HepG2 (cell line): ENCODE data around the gene NAA35. TPM values are rescaled to one million over a fixed set of nuclear protein-coding genes. Genes with fewer than 3 reads are reported as not detected.

Source experiments
- ATAC-seq: fragments of 200-7000 bp; cut with Tn5 transposase; 3 replicates; pipeline ENCODE4 v1.9.1; 2020; ENCODE audit warnings: mild to moderate bottlenecking, moderate library complexity
- BruUV-seq: library from RNA; stranded (reverse); fragments of 400-500 nt; replicated peaks from 2 replicates; lab custom pipeline; 2021; lab: Mats Ljungman, UMichigan
- CTCF ChIA-PET: fragments of 300-600 bp; formaldehyde crosslinking; extraction: SDS; loops from one replicate; lab custom pipeline; 2021; ENCODE audit warnings: low total read pairs, inconsistent platforms, low intra/inter-chr PET ratio; lab: Yijun Ruan, JAX
- POLR2A ChIA-PET: fragments of 350-600 bp; sonication (Branson Sonifier 250); formaldehyde crosslinking; loops from one replicate; lab custom pipeline; 2020; ENCODE audit warnings: antibody characterized with exemption, inconsistent platforms; lab: Yijun Ruan, JAX
- DNase-seq: peaks from one replicate; pipeline ENCODE4 v3.0.0-alpha.2; 2015; ENCODE audit warnings: low spot score
- FAIRE-seq: peaks from 3 replicates; lab custom pipeline; 2011; peaks lifted over from hg19 to GRCh38; lab: Jason Lieb, UNC
- H2AFZ ChIP-seq: one replicate; pipeline ENCODE4 v1.6.1; 2011; ENCODE audit warnings: low read length, inconsistent platforms
- H3K27ac ChIP-seq: fragments of 300-600 bp; 3 replicates; pipeline ENCODE4 v1.8.0; 2011; ENCODE audit warnings: mixed run types, mild to moderate bottlenecking, mixed read lengths, low read length, inconsistent platforms; ENCODE audit not compliant: insufficient read depth; ENCODE audit errors: extremely low read length
- H3K27me3 ChIP-seq, 2 experiments: fragments of 200-600 bp in 1 of 2; 2 replicates in 1 of 2; 3 replicates in 1 of 2; pipeline versions ENCODE4 v1.6.0 to v1.8.0; 2011; ENCODE audit warnings: low read length in 2 of 2, mild to moderate bottlenecking in 2 of 2, moderate library complexity in 2 of 2, inconsistent platforms in 1 of 2; ENCODE audit not compliant: insufficient read depth in 2 of 2, control insufficient read depth in 1 of 2
- H3K36me3 ChIP-seq, 2 experiments: fragments of 200-600 bp in 1 of 2; replicated peaks in 1 of 2; 2 replicates in 1 of 2; 3 replicates in 1 of 2; pipeline versions ENCODE4 v1.5.1 to v1.8.0; 2011; ENCODE audit warnings: low read length in 2 of 2, inconsistent platforms in 1 of 2; ENCODE audit not compliant: insufficient read depth in 2 of 2, control insufficient read depth in 1 of 2
- H3K4me1 ChIP-seq: 2 replicates; pipeline ENCODE4 v1.5.1; 2012; ENCODE audit warnings: low read length, inconsistent platforms; ENCODE audit not compliant: insufficient read depth
- H3K4me2 ChIP-seq: 2 replicates; pipeline ENCODE4 v1.6.0; 2011; ENCODE audit warnings: low read depth, low read length, inconsistent platforms
- H3K4me3 ChIP-seq, 3 experiments: fragments of 200-600 bp in 1 of 3; sonication (generic), shearing (Covaris generic) in 1 of 3; replicated peaks in 1 of 3; 2 replicates each; pipeline ENCODE4 v1.5.1; 2011 to 2016; ENCODE audit warnings: low read length in 3 of 3, inconsistent platforms in 2 of 3, low read depth in 2 of 3, mild to moderate bottlenecking in 2 of 3, control low read depth in 1 of 3, mixed read lengths in 1 of 3; ENCODE audit not compliant: insufficient read depth in 1 of 3
- H3K79me2 ChIP-seq: one replicate; pipeline ENCODE4 v1.6.1; 2011; ENCODE audit warnings: low read length, inconsistent platforms; ENCODE audit not compliant: insufficient read depth
- H3K9ac ChIP-seq: 2 replicates; pipeline ENCODE4 v1.6.0; 2011; ENCODE audit warnings: mild to moderate bottlenecking, low read depth, low read length, inconsistent platforms; ENCODE audit not compliant: insufficient read depth
- H3K9me3 ChIP-seq: 2 replicates; pipeline ENCODE4 v1.5.1; 2012; ENCODE audit warnings: mild to moderate bottlenecking, low read length
- H4K20me1 ChIP-seq: 2 replicates; pipeline ENCODE4 v1.6.0; 2011; ENCODE audit warnings: inconsistent platforms, mild to moderate bottlenecking, low read length, moderate library complexity; ENCODE audit not compliant: insufficient read depth
- KAT8 ChIP-seq: IDR thresholded peaks from 2 replicates; pipeline ENCODE4 v1.6.1; 2016; ENCODE audit warnings: missing genetic modification reagents, missing compliant biosample characterization
- SP5 ChIP-seq: IDR thresholded peaks from 2 replicates; pipeline ENCODE4 v1.6.1; 2016; ENCODE audit warnings: low read depth, borderline replicate concordance
- ZNF30 ChIP-seq: sonication (generic); formaldehyde crosslinking; IDR thresholded peaks from 2 replicates; pipeline ENCODE4 v1.5.0; 2020; ENCODE audit warnings: mild to moderate bottlenecking, missing genetic modification reagents
- WGBS: methylation state at CpG from one replicate; pipeline ENCODE4 v1.1.6; 2017; ENCODE audit warnings: low lambda C conversion rate; 5-methylcytosine and 5-hydroxymethylcytosine counted together
- in situ Hi-C: cut with HindIII; loops from 2 replicates; pipeline ENCODE4 v1.10.0; 2017; ENCODE audit warnings: low pct_unique_long_range_greater_than_20kb; ENCODE audit not compliant: extremely low pct_ligation_motif_present
- intact Hi-C: fragments of 100-400 bp; cut with micrococcal nuclease; formaldehyde crosslinking; loops from one replicate; pipeline ENCODE4 v1.10.0; 2022; ENCODE audit not compliant: unreplicated experiment
- polyA plus RNA-seq, 8 experiments: library from polyadenylated mRNA; depleted of rRNA in 3 of 8; stranded (reverse) in 7 of 8; unstranded in 1 of 8; fragments of >200 nt; fragmentation: Illumina TruSeq in 4 of 8; extraction: Trizol in 4 of 8; gene quantifications; 2 replicates each; pipeline versions ENCODE4 v1.2.1 to v1.2.3, GENCODE V29; 2011 to 2016; ENCODE audit warnings: low read depth in 4 of 8, missing spikeins in 1 of 8, mixed read lengths in 1 of 8; ENCODE audit not compliant: insufficient read depth in 1 of 8
- total RNA-seq, 5 experiments: library from RNA; depleted of rRNA; stranded (reverse); fragments of >200 nt; fragmentation: Illumina TruSeq; extraction: Trizol; gene quantifications; 2 replicates each; pipeline ENCODE4 v1.2.3, GENCODE V29; 2016; ENCODE audit warnings: low read depth in 1 of 5
- TF ChIP-seq, protein P1 (sequence below): sonication (generic); formaldehyde crosslinking; IDR thresholded peaks from 2 replicates; pipeline ENCODE4 v1.5.0; 2020; ENCODE audit warnings: missing genetic modification reagents, mild to moderate bottlenecking, borderline replicate concordance
- TF ChIP-seq, protein P2 (sequence below): fragments of 450-650 bp; IDR thresholded peaks from 2 replicates; pipeline ENCODE4 v1.6.1; 2016

The NAA35 gene
- total and polyA plus RNA-seq, 2 of the 13 experiments (the other 11 are each of a cell fraction or from before 2014, with no cell fraction given), result 21.6 to 28.9 TPM

DNA sequence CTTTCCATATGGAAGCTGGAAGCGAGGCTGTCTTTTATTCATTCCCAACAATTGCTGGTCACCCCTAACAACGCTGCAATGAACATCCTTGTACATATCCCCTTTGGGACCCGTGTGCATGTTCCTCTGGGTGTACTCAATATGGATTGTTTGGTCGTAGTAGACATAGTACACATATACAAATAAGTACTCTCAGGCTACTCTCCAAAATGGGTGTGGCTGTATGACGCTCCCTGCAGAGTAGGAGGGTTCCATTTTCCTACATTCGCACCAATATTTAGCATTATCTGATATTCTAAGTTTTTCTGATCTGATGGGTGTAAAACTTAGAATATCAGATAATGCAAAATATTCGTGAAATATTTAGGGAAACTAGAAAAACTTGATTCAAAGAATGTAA is 23.2 kb upstream of the NAA35 start:
- no peak overlapping the region for H3K4me2 ChIP-seq
- no peaks in the 10 kb centered on the region for H3K36me3 ChIP-seq
- H4K20me1 ChIP-seq, result no peaks in the 10 kb centered on the region
- ATAC-seq, result no peak
- 37% methylated on average over 7 of the region's 7 CpGs for WGBS
- CTCF ChIA-PET, result no interaction called here
- H3K9me3 ChIP-seq, result no peaks in the 10 kb centered on the region
- no peak overlapping the region for H2AFZ ChIP-seq
- intact Hi-C loops (no loop called here), in situ Hi-C loops (no loop called here)
- TF ChIP-seq KAT8 (no peak), ZNF30 (CRISPR knock-in tag) (no peak)
- TF ChIP-seq, protein P1, sequence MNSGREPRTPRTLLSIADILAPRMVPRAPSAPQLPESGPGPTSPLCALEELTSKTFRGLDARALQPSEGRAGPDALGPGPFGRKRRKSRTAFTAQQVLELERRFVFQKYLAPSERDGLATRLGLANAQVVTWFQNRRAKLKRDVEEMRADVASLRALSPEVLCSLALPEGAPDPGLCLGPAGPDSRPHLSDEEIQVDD (CRISPR knock-in tag), result no peak
- no peaks in the 10 kb centered on the region for H3K79me2 ChIP-seq
- H3K4me1 ChIP-seq, result no peaks in the 10 kb centered on the region
- POLR2A ChIA-PET, result no interaction called here
- FAIRE-seq, result no peak
- no peak for DNase-seq
- no peak overlapping the region for H3K9ac ChIP-seq
- no peak overlapping the region for H3K4me3 ChIP-seq
- no peak overlapping the region for H3K27ac ChIP-seq
- H3K27me3 ChIP-seq, result no peaks in the 10 kb centered on the region
- no TSS peak for BruUV-seq

DNA sequence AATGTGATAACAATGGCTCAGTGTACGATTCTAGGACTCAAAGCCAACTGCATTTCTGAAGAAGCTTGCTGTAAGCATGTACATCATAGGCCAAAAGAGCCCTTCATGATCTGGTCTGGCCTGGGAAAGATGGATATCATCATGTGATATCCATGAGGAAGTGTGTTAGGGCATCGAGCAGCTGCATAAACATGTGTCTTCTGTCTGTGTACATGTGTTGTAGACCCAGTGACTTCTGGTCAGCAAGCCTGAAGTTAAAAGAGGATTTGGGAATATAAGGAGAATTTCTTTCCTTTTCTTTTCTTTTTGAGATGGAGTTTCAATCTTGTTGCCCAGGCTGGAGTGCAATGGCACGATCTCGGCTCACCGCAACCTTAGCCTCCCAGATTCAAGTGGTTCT is 15.5 kb upstream of the NAA35 start:
- intact Hi-C loops, result no loop called here
- no peak overlapping the region for H3K9ac ChIP-seq
- H2AFZ ChIP-seq, result no peak overlapping the region
- TF ChIP-seq, protein P2, sequence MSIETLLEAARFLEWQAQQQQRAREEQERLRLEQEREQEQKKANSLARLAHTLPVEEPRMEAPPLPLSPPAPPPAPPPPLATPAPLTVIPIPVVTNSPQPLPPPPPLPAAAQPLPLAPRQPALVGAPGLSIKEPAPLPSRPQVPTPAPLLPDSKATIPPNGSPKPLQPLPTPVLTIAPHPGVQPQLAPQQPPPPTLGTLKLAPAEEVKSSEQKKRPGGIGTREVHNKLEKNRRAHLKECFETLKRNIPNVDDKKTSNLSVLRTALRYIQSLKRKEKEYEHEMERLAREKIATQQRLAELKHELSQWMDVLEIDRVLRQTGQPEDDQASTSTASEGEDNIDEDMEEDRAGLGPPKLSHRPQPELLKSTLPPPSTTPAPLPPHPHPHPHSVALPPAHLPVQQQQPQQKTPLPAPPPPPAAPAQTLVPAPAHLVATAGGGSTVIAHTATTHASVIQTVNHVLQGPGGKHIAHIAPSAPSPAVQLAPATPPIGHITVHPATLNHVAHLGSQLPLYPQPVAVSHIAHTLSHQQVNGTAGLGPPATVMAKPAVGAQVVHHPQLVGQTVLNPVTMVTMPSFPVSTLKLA, result peak; percentile 95
- TF ChIP-seq SP5 (CRISPR knock-in tag), result no peak
- WGBS, result 64% methylated on average over 5 of the region's 5 CpGs
- no peaks in the 10 kb centered on the region for H3K9me3 ChIP-seq
- in situ Hi-C loops, result no loop called here
- ChIA-PET POLR2A (no interaction called here), CTCF (no interaction called here)
- H3K36me3 ChIP-seq, result no peaks in the 10 kb centered on the region
- no peaks in the 10 kb centered on the region for H3K4me1 ChIP-seq
- no peak for DNase-seq
- no TSS peak for BruUV-seq
- no peak for ATAC-seq
- H3K4me3 ChIP-seq, result no peak overlapping the region
- no peaks in the 10 kb centered on the region; a peak in 1 of 5 replicates for H3K27me3 ChIP-seq
- no peak overlapping the region for H3K27ac ChIP-seq
- H4K20me1 ChIP-seq, result no peaks in the 10 kb centered on the region
- H3K79me2 ChIP-seq, result no peaks in the 10 kb centered on the region
- FAIRE-seq, result no peak
- H3K4me2 ChIP-seq, result no peak overlapping the region
